ENCODE results near the gene LPIN2.
A peak's percentile ranks its signal among the peaks of the same experiment; 100 is the strongest.

Gene LPIN2

DNA sequence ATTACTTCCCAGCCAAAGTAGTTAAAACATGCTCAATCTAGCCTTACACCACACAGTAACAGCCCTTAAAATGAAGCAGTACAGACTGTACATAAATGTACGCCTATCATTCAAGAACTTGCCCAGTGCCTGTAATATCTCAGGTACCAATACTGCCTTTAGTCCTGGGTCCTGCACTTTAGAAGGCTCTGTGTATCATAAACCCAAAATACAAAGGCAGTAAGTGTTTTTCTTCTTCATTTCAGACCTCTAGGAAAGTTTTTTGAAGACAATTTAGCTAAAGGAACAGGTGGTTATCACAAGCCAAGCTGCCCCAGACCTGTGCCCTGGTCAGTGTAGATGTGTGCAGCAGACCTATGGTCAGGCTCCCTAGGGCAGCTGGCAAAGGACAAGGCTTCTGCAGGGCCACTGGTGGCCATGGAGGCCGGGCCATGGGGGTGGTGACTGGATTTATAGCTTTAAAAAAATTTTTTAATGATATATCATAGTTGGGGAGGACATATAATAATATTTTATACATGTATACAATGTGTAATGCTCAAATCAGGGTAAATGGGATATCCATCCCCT lies 18.8 kb downstream of the LPIN2 start:
- Histone ChIP-seq H3K4me3 (replicated peaks; ENCODE audit: insufficient read depth, low read length) (no peak overlapping the region), H3K27ac (replicated peaks) (peak overlapping the region; percentile 2; the same call in 1 of the 2 replicates)
- TF ChIP-seq GABPA (IDR thresholded peaks at IDR 0.05; ENCODE audit: low read depth) (no peak), POLR2AphosphoS5 (IDR thresholded peaks at IDR 0.05; ENCODE audit: low read depth) (no peak), SPI1 (IDR thresholded peaks at IDR 0.05; ENCODE audit: borderline replicate concordance, low read depth) (no peak)
- TF ChIP-seq, protein P1, sequence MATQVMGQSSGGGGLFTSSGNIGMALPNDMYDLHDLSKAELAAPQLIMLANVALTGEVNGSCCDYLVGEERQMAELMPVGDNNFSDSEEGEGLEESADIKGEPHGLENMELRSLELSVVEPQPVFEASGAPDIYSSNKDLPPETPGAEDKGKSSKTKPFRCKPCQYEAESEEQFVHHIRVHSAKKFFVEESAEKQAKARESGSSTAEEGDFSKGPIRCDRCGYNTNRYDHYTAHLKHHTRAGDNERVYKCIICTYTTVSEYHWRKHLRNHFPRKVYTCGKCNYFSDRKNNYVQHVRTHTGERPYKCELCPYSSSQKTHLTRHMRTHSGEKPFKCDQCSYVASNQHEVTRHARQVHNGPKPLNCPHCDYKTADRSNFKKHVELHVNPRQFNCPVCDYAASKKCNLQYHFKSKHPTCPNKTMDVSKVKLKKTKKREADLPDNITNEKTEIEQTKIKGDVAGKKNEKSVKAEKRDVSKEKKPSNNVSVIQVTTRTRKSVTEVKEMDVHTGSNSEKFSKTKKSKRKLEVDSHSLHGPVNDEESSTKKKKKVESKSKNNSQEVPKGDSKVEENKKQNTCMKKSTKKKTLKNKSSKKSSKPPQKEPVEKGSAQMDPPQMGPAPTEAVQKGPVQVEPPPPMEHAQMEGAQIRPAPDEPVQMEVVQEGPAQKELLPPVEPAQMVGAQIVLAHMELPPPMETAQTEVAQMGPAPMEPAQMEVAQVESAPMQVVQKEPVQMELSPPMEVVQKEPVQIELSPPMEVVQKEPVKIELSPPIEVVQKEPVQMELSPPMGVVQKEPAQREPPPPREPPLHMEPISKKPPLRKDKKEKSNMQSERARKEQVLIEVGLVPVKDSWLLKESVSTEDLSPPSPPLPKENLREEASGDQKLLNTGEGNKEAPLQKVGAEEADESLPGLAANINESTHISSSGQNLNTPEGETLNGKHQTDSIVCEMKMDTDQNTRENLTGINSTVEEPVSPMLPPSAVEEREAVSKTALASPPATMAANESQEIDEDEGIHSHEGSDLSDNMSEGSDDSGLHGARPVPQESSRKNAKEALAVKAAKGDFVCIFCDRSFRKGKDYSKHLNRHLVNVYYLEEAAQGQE (IDR thresholded peaks at IDR 0.05; ENCODE audit: insufficient replicate concordance, low read depth) = no peak
- TF ChIP-seq, protein P2, sequence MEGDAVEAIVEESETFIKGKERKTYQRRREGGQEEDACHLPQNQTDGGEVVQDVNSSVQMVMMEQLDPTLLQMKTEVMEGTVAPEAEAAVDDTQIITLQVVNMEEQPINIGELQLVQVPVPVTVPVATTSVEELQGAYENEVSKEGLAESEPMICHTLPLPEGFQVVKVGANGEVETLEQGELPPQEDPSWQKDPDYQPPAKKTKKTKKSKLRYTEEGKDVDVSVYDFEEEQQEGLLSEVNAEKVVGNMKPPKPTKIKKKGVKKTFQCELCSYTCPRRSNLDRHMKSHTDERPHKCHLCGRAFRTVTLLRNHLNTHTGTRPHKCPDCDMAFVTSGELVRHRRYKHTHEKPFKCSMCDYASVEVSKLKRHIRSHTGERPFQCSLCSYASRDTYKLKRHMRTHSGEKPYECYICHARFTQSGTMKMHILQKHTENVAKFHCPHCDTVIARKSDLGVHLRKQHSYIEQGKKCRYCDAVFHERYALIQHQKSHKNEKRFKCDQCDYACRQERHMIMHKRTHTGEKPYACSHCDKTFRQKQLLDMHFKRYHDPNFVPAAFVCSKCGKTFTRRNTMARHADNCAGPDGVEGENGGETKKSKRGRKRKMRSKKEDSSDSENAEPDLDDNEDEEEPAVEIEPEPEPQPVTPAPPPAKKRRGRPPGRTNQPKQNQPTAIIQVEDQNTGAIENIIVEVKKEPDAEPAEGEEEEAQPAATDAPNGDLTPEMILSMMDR (IDR thresholded peaks at IDR 0.05; ENCODE audit: insufficient read depth, low read length) = no peak

DNA sequence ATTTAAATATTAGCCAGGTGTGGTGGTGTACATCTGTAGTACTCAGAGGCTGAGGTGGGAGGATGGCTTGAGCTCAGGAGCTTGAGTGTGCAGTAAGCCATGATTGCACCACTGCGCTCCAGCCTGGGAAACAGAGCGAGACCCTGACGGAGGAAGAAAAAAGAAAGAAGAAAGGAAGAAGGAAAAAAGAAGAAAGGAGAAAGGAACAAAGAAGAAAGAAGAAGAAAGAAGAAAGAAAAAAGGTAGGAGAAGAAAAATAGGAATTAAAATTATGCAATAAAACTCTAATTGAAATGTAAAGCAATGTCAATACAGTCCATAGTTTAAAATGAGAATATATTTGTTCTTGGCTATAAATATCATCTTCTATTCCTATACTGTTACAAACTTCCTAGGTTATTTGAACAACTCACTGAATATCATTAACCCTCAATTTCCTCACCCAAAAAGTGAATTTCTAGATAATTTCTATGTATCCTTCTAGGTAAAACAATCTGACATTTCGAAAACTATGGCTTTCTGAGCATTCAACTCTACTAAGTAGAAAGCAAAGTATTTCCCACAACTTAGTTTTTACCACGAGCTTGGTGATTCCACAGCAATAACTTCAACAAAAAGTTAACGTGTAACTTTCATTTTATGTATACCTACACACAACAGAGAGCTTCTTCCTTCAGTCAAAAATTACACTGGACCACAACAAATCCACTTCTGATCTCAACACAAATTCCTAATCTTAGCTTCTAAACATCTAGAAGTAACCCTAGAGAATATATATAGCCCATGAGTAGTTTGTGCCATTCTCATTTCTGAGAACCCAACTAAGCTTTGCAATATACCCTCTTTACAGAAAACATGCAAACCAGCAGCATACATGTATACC lies 19.7 kb downstream of the LPIN2 start:
- no peak overlapping the region for H3K27ac ChIP-seq (replicated peaks)
- H3K27me3 ChIP-seq (ENCODE audit: insufficient read depth, poor library complexity, severe bottlenecking) = no peaks in the 10 kb centered on the region
- no peak for DNase-seq (ENCODE audit: low read depth in 1 of 2, low spot score in 1 of 2)
- TF ChIP-seq, protein P1 (IDR thresholded peaks at IDR 0.05; ENCODE audit: insufficient replicate concordance, low read depth) = no peak
- TF ChIP-seq, protein P2 (IDR thresholded peaks at IDR 0.05; ENCODE audit: insufficient read depth, low read length) = no peak
- TF ChIP-seq SPI1 (IDR thresholded peaks at IDR 0.05; ENCODE audit: borderline replicate concordance, low read depth) = no peak
- no peak for TF ChIP-seq GABPA (IDR thresholded peaks at IDR 0.05; ENCODE audit: low read depth)
- TF ChIP-seq POLR2AphosphoS5 (IDR thresholded peaks at IDR 0.05; ENCODE audit: low read depth) = no peak
- H3K4me3 ChIP-seq (replicated peaks; ENCODE audit: insufficient read depth, low read length) = no peak overlapping the region

More for the DNA sequence above, 18.8 kb downstream of the LPIN2 start:
- H3K27me3 ChIP-seq (ENCODE audit: insufficient read depth, poor library complexity, severe bottlenecking) = no peaks in the 10 kb centered on the region
- no peak for DNase-seq (ENCODE audit: low read depth in 1 of 2, low spot score in 1 of 2)

DNA sequence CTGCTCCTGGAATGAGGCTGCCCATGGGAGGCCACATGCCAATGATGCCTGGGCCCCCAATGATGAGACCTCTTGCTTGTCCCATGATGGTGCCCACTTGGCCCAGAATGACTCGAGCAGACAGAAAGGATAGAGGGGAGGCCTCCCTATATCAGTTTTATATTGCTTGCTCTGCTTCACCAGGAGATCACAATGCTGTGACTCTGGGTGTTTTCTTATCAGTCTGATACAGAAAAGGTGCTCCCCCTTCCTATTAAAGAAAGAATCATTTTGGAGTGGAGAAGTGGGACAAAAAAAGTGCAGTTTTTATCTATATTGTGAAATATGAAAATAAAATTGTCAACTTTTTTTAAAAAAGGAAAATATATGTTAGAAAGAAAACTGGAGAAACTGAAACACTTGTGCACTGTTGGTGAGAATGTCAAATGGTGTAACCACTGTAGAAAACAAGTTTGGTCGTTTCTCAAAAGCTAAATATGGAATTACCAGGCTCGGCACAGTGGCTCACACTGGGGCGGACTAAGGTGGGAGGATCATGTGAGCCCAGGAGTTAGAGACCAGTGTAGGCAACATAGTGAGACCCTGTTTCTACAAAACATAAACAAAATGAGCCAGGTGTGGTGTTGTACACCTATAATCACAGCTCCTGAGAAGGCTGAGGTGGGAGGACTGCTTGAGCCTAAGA lies 21.8 kb downstream of the LPIN2 start:
- H3K27ac ChIP-seq (replicated peaks) = no peak overlapping the region
- no peak for DNase-seq (ENCODE audit: low read depth in 1 of 2, low spot score in 1 of 2)
- TF ChIP-seq, protein P1 (IDR thresholded peaks at IDR 0.05; ENCODE audit: insufficient replicate concordance, low read depth) = no peak
- no peak for TF ChIP-seq GABPA (IDR thresholded peaks at IDR 0.05; ENCODE audit: low read depth)
- H3K4me3 ChIP-seq (replicated peaks; ENCODE audit: insufficient read depth, low read length) = no peak overlapping the region
- no peaks in the 10 kb centered on the region for H3K27me3 ChIP-seq (ENCODE audit: insufficient read depth, poor library complexity, severe bottlenecking)

All from HL-60 (cell line).